Peyer's patch (tissue), 4 donors: Measurements from ENCODE around the gene FLRT1.

ENCODE experiments used
- CTCF ChIP-seq, 6 experiments: fragments of 450-650 bp in 4 of 6; fragments of 200-600 bp in 2 of 6; sonication (generic) in 1 of 6; IDR thresholded peaks; one replicate each; pipeline ENCODE4 v1.5.1; 2017 to 2019; ENCODE audit warnings: antibody characterized with exemption in 6 of 6, mild to moderate bottlenecking in 3 of 6, moderate library complexity in 1 of 6
- POLR2A ChIP-seq, 2 donors: fragments of 450-650 bp; IDR thresholded peaks; one replicate each; pipeline ENCODE4 v1.5.1; 2017; ENCODE audit warnings: antibody characterized with exemption in 2 of 2, mild to moderate bottlenecking in 2 of 2, moderate library complexity in 2 of 2

GRCh38 chr11:64055077-64055476 is 19.3 kb downstream of the FLRT1 start:
- no peak for TF ChIP-seq CTCF (IDR thresholded peaks at IDR 0.05)
- no peak for TF ChIP-seq POLR2A (IDR thresholded peaks at IDR 0.05)
